Effector memory CD8-positive, alpha-beta T cell (primary cell): ENCODE measurements around the gene NNMT.
"Not testable (repeated sequence)": the region's sequence is repeated elsewhere in the genome, so short reads cannot be mapped to it uniquely, and the experiment has no call there.

ENCODE experiments used
- ATAC-seq: fragments of 150-1000 bp; cut with Tn5 transposase; replicated peaks from 2 replicates; pipeline ENCODE4 v1.10.0; 2021; ENCODE audit warnings: mild to moderate bottlenecking, moderate library complexity
- DNase-seq, 3 experiments: peaks; one replicate each; pipeline ENCODE4 v3.0.0; 2021
- H3K27ac Mint-ChIP-seq, 2 donors: one replicate each; pipeline ENCODE4 v1.8.0; 2022; ENCODE audit warnings: mild to moderate bottlenecking in 2 of 2, mixed read lengths in 2 of 2, moderate library complexity in 2 of 2
- H3K27me3 Mint-ChIP-seq, 2 donors: one replicate each; pipeline ENCODE4 v1.8.0; 2022; ENCODE audit warnings: mixed read lengths in 2 of 2
- H3K36me3 Mint-ChIP-seq: one replicate; pipeline ENCODE4 v1.8.0; 2022; ENCODE audit warnings: mild to moderate bottlenecking, moderate library complexity, mixed read lengths; ENCODE audit not compliant: insufficient read depth
- H3K4me1 Mint-ChIP-seq, 2 donors: one replicate each; pipeline ENCODE4 v1.8.0; 2022; ENCODE audit warnings: low read depth in 2 of 2, mixed read lengths in 2 of 2
- H3K4me3 Mint-ChIP-seq, 2 donors: one replicate each; pipeline ENCODE4 v1.8.0; 2022; ENCODE audit warnings: mild to moderate bottlenecking in 2 of 2, mixed read lengths in 2 of 2, moderate library complexity in 2 of 2
- H3K9me3 Mint-ChIP-seq, 2 donors: one replicate each; pipeline ENCODE4 v1.8.0; 2022; ENCODE audit warnings: mixed read lengths in 2 of 2

NNMT gene

DNA sequence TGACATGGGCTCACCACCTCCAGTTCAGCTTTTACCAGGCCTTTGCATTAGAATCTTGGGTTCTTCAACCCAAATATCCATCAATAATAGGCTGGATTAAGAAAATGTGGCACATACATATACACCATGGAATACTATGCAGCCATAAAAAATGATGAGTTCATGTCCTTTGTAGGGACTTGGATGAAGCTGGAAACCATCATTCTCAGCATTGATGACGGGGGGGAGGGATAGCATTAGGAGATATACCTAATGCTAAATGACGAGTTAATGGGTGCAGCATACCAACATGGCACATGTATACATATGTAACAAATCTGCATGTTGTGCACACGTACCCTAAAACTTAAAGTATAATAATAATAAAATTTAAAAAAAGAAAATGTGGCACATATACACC lies 45.5 kb downstream of the NNMT start:
- not testable (repeated sequence) for H3K9me3 Mint-ChIP-seq, H3K27ac Mint-ChIP-seq, H3K36me3 Mint-ChIP-seq, DNase-seq, ATAC-seq, H3K4me3 Mint-ChIP-seq, H3K4me1 Mint-ChIP-seq
- peaks cover 2 to 15% of the 10 kb centered on the region in 2 donors for H3K27me3 Mint-ChIP-seq

GRCh38 chr11:114342476-114342875 lies 46.3 kb downstream of the NNMT start:
- peaks cover 0 to 15% of the 10 kb centered on the region in 2 donors for H3K27me3 Mint-ChIP-seq
- H3K9me3 Mint-ChIP-seq = no peaks in the 10 kb centered on the region
- no peak for ATAC-seq
- no peak overlapping the region for H3K27ac Mint-ChIP-seq
- no peak for DNase-seq
- peaks cover 8 to 14% of the 10 kb centered on the region in 2 donors for H3K4me1 Mint-ChIP-seq
- H3K4me3 Mint-ChIP-seq = no peak overlapping the region
- H3K36me3 Mint-ChIP-seq = peaks cover 8% of the 10 kb centered on the region

- Mint-ChIP-seq H3K27me3 (peaks cover 0 to 15% of the 10 kb centered on the region in 2 donors), H3K27ac (no peak overlapping the region), H3K9me3 (no peaks in the 10 kb centered on the region), H3K4me1 (peaks cover 8 to 14% of the 10 kb centered on the region in 2 donors), H3K4me3 (no peak overlapping the region), H3K36me3 (peaks cover 8% of the 10 kb centered on the region)
- ATAC-seq (no peak), DNase-seq (no peak)
These were observed 46.8 kb downstream of the NNMT start for GRCh38 chr11:114343020-114343419.

DNA sequence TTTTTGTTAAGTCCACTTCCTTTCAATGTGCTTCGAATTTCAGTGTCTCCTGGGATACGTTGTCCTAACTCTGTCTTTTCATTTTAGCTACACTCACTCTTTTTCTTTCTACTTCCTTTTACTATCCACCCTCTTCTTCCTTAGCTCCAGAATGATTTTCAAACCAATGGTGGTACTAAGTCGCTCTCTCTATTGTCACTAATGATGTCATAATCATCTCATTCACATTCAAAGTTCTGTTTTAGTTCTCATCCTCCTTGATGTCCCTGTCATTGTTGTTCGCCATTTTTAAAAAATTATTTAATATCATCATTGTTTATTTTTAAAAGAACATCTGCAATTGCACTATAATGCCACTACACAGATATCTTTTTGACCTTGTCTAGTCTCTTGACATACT lies 47.3 kb downstream of the NNMT start:
- ATAC-seq = no peak
- Mint-ChIP-seq H3K27ac (no peak overlapping the region), H3K27me3 (peaks cover 0 to 15% of the 10 kb centered on the region in 2 donors), H3K9me3 (no peaks in the 10 kb centered on the region), H3K4me1 (peaks cover 8 to 14% of the 10 kb centered on the region in 2 donors), H3K4me3 (no peak overlapping the region), H3K36me3 (peaks cover 8% of the 10 kb centered on the region)
- DNase-seq = no peak

DNA sequence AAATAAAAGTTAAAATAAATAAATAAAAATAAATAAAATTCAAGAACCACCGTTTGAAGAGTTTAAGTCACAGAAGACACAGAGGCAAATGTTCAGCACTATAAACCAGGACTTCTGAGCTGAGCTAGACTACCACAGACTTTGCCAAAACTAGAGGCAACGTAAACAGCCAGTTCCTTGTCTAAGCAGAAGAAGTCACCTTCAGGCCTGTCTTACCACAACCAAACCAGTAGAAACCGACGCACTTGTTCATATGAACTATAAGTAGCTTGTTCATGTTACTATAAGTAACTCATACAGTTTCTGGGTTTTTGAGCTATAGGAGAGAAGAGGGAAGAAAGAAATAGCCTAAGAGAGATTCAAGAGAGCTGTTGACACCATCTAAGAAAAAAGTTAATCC lies 48.3 kb downstream of the NNMT start:
- no peak for DNase-seq
- Mint-ChIP-seq H3K36me3 (peaks cover 8% of the 10 kb centered on the region), H3K9me3 (no peaks in the 10 kb centered on the region), H3K4me3 (no peak overlapping the region), H3K27me3 (peaks cover 0 to 15% of the 10 kb centered on the region in 2 donors), H3K27ac (no peak overlapping the region), H3K4me1 (peaks cover 8 to 14% of the 10 kb centered on the region in 2 donors)
- ATAC-seq = no peak

GRCh38 chr11:114345575-114346222 lies 49.5 kb downstream of the NNMT start:
- H3K4me3 Mint-ChIP-seq = no peak overlapping the region
- peaks cover 0 to 10% of the 10 kb centered on the region in 2 donors for H3K27me3 Mint-ChIP-seq
- H3K27ac Mint-ChIP-seq = no peak overlapping the region
- H3K4me1 Mint-ChIP-seq = peaks cover 7 to 8% of the 10 kb centered on the region in 2 donors
- peaks cover 8% of the 10 kb centered on the region for H3K36me3 Mint-ChIP-seq
- ATAC-seq (no peak), DNase-seq (no peak)
- no peaks in the 10 kb centered on the region for H3K9me3 Mint-ChIP-seq

DNA sequence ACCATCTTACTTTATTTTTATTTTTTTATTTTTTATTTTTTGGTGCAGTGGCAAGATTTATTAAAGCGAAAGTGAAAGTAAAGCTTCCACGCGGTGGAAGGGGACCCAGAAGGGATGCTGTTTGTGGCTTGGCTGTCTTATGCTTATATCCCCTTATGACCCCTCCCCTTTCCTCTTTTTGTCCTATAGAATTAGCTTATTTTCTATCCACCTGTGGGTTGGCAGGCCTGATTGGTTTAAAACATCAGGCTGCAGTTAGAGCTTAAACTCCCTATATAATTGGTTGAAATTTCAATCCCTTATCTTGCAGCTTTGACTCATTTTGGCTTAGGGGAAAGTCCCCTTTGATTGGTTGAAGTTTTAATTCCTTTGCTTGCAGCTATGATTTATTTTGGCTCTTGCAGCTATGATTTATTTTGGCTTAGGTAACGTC lies 50.5 kb downstream of the NNMT start:
- DNase-seq = peak in 1 of 3 experiments; percentile 3
- H3K27me3 Mint-ChIP-seq = no peaks in the 10 kb centered on the region
- no peaks in the 10 kb centered on the region for H3K9me3 Mint-ChIP-seq
- H3K4me1 Mint-ChIP-seq = peaks cover 3 to 6% of the 10 kb centered on the region in 2 donors
- peaks cover 8% of the 10 kb centered on the region for H3K36me3 Mint-ChIP-seq
- ATAC-seq = peak; percentile 47
- no peak overlapping the region for H3K27ac Mint-ChIP-seq
- H3K4me3 Mint-ChIP-seq = peak overlapping the region; percentile 49 to 54

DNA sequence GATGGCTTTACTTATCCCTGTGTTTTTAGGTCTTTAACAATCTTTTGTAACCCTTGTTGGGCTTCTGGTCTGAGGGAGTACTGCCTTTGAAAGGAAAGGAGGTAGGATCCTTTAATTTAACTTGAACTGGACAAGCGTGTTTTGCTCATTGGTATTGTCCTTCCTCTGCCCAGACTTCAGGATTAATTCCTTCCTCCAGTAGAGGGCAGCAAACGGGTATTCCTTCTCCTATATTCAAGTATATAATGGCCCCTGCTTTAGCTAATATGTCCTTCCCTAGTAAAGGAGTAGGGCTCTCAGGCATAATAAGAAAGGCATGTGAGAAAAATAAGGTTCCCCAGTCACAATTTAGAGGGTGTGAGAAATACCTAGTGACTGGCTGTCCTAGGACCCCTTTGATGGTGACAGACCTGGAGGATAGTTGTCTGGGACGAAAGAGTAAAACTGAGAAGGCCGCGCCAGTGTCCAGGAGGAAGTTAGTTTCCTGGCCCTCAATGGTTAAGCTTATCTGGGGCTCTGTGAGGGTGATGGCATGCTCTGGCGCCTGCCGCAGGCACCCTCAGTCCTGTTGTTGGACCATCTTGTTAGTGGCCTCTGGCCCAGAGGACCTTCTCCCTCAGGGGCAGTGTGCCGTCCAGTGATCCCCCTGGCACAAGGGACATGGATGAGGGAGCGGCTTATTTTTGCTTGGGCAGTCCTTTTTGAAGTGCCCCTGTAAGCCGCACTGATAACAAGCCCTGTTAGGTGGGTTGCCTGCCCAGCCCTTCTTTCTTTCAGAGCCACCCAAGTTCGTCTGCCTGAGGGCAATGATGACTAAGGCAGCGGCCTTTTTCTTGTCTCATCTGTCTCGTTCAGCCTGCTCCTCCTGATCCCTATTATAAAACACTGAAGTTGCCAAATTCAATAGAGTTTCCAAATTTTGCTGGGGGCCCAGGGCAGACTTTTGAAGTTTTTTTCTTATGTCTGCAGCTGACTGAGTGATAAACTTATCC lies 52.3 kb downstream of the NNMT start:
- Mint-ChIP-seq H3K27me3 (no peaks in the 10 kb centered on the region), H3K27ac (no peak overlapping the region), H3K4me3 (no peak overlapping the region), H3K9me3 (no peaks in the 10 kb centered on the region), H3K36me3 (peaks cover 8% of the 10 kb centered on the region), H3K4me1 (peaks cover 3 to 6% of the 10 kb centered on the region in 2 donors)
- DNase-seq (peak; percentile 24 to 35 (median 29)), ATAC-seq (peak; percentile 37)

DNA sequence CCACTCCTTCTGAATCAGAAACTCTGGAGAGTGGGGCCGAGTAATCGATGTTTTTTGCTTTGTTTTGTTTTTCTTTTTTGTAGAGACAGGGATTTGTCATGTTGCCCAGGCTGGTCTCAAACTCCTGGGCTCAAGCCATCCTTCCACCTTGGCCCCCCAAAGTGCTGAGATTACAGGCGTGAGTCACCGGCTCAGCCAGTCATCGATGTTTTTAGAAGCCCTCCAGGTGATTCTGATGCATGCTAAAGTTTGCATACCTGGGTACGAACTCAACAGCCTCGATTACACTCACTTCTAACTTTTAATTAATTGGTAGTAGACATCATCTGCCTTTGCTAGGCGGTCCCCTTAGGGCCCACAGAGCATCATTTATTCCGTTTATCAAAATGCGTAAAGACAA lies 53.8 kb downstream of the NNMT start:
- Mint-ChIP-seq H3K27me3 (peaks cover under 1 to 1% of the 10 kb centered on the region in 2 donors), H3K4me3 (no peak overlapping the region), H3K9me3 (no peaks in the 10 kb centered on the region), H3K27ac (no peak overlapping the region), H3K36me3 (peaks cover 4% of the 10 kb centered on the region), H3K4me1 (peaks cover 3 to 6% of the 10 kb centered on the region in 2 donors)
- ATAC-seq = no peak
- no peak for DNase-seq

- H3K36me3 Mint-ChIP-seq = no peaks in the 10 kb centered on the region
- DNase-seq (no peak), ATAC-seq (no peak)
- no peak overlapping the region for H3K27ac Mint-ChIP-seq
- no peak overlapping the region for H3K4me3 Mint-ChIP-seq
- H3K4me1 Mint-ChIP-seq = no peaks in the 10 kb centered on the region
- H3K9me3 Mint-ChIP-seq = no peaks in the 10 kb centered on the region
- H3K27me3 Mint-ChIP-seq = peaks cover 25 to 28% of the 10 kb centered on the region in 2 donors
These were observed 57.2 kb downstream of the NNMT start for GRCh38 chr11:114353443-114353842.

GRCh38 chr11:114354076-114354475 lies 57.9 kb downstream of the NNMT start:
- Mint-ChIP-seq H3K27me3 (peaks cover 30 to 34% of the 10 kb centered on the region in 2 donors), H3K36me3 (no peaks in the 10 kb centered on the region), H3K27ac (no peak overlapping the region), H3K9me3 (no peaks in the 10 kb centered on the region), H3K4me1 (no peaks in the 10 kb centered on the region), H3K4me3 (no peak overlapping the region)
- no peak for ATAC-seq
- no peak for DNase-seq

DNA sequence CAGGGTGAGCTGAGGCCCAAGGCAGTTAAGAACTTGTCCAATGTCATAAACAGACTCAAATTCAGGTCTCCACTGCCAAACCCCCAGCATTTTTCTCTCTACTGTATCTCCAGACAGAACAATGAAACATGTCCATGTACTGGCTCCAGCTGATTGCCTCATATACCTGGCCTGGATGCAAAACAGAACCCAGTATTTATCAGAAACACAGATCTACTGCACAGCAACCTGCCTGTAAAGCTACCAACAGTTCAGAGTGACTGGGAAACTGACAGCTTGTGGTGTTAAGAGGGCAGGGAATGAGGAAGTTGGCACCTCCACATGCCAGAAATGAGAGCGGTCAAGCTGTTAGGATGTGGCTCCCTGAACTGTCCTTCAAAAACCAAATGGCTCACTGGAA lies 62.5 kb downstream of the NNMT start:
- H3K4me1 Mint-ChIP-seq = no peaks in the 10 kb centered on the region
- no peaks in the 10 kb centered on the region for H3K9me3 Mint-ChIP-seq
- no peak overlapping the region for H3K27ac Mint-ChIP-seq
- ATAC-seq = no peak
- no peak for DNase-seq
- no peaks in the 10 kb centered on the region for H3K36me3 Mint-ChIP-seq
- H3K4me3 Mint-ChIP-seq = no peak overlapping the region
- H3K27me3 Mint-ChIP-seq = peaks cover 58 to 60% of the 10 kb centered on the region in 2 donors

GRCh38 chr11:114359342-114359741 lies 63.1 kb downstream of the NNMT start:
- peaks cover 64 to 65% of the 10 kb centered on the region in 2 donors for H3K27me3 Mint-ChIP-seq
- no peaks in the 10 kb centered on the region for H3K4me1 Mint-ChIP-seq
- ATAC-seq (no peak), DNase-seq (no peak)
- no peak overlapping the region for H3K27ac Mint-ChIP-seq
- H3K36me3 Mint-ChIP-seq = no peaks in the 10 kb centered on the region
- H3K4me3 Mint-ChIP-seq = no peak overlapping the region
- no peaks in the 10 kb centered on the region for H3K9me3 Mint-ChIP-seq
